Stimulated activated CD4-positive, alpha-beta T cell treated with anti-CD3 and anti-CD28 coated beads, Interleukin-4, amount 100 ng/mL, for 48 hours (primary cell): ENCODE data around the gene FAM131B.

ENCODE experiments used
- DNase-seq, 2 donors: peaks; one replicate each; pipeline ENCODE4 v3.0.0-alpha.2; 2020; ENCODE audit warnings: low read depth in 2 of 2

FAM131B gene

DNA sequence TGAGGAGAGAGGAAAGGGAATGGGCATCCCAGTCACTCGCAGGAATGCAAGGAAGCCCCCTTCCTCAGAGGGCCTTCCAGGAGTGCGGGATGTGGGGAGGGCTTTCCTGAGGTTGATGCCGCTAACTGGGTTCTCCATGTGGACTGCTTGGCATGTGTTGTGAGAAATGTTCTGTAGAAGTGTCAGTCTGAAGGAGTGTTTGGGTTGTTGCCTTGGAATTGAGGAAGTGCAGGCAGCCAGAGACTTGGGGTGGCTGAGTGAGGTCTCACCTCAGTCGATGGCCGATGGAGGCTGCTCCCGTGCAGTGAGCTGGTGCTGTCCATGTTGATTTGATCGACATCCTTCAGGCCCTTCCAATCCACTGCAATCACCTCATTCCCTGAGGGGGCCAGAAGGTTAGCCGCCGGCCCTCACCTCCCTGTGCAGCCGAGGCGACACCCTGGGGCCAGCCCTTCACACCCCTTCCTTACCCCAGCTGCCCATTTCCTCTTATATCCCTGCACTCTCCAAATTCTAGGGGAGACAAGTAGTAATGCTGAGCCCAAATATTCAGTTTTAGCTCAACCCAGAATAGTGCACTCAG is 2.7 kb downstream of the FAM131B start:
- DNase-seq: no peak

DNA sequence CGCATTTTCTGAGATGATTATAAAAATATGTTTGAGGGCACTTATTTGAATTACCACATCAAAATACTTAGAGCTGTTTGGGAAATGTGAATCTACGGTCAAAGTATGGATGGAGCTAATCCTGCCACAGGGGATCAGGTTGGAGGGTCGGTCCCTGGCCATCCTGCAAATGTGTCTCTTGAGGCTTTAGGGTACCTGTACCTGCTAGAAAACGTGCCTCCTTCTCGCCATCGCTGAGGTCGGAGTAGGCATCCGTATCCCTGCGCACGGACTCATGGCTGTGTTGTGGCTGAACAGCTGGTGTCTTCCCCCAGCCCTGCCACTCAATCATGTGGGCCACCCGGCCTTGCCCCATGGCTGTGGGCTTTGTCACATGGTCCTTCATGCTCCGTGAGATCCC is 3.9 kb downstream of the FAM131B start:
- no peak for DNase-seq

DNA sequence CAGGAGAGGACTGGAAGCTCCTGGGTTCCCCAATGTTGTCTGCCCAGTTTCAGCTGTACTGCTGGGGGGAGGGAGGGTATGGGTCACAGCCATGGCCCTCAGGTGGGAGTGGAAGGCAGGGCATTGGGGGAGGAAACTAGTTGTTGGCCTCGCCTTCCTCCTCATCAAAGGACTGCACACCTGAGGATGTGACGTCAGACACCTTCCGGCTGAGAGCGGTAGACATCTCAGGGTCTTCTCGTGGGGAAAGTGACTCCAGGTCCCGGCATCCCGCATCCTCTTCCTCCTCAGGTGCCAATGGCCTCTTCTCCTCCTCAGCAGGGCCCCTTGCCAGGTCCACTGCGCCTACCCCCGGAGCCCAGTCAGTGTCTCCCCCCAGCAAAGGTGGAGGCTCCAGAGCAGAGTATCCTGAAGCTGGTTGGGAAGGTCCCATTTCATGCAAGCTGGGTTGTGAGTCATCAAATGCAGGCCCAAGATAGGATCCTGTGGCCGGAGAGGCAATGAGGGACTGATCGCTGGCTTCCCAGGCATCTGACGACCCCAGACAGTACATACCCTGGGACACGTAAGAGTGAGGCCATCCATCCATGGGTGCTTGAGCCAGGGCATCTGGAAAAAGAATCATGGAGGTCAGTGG is 6.0 kb downstream of the FAM131B start:
- DNase-seq: no peak

DNA sequence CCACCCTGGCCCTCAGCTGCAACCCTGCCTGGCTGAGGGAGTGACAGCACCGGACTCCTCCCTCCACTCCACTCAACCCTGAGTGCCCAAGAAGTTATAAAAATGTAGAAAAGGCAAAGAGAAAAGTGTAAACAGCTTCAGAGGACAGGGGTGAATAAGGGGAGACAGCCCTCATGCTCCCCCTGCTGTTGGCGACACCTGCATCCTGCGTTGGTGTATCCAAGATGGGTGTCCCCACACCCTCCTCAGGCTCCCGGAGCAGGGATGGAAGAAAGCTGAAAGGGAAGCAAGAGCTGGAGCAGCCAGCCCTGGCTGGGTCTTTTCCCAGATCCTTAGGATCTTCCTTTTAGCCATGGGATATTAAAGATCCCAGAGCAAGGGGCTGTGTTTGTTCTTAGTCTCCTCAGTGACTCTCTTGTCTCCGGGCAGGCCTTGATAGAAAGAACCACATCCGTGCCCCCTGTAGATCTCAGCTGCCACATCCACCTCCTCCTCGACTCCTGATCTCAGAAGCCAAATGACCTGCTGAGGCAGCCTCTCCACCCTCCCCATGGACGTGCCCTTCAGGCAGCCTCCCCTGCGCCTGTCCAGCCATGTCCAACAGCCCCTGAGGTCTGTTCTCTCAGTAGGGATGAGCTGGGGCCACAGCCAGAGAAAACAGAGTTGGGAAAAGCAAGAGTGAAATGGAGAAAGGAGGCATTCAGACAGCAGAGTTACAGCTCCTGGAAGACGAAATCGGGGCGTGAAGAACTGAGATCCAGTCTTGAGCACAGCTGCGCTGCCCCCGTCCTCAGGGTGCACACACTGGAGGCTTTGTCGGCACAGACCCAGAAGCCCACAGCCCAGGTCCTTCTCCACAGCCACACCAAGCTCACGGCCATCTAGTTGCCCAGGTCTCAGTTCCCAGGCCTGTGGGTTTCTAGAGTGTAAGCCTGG is 6.8 kb downstream of the FAM131B start:
- DNase-seq: no peak

DNA sequence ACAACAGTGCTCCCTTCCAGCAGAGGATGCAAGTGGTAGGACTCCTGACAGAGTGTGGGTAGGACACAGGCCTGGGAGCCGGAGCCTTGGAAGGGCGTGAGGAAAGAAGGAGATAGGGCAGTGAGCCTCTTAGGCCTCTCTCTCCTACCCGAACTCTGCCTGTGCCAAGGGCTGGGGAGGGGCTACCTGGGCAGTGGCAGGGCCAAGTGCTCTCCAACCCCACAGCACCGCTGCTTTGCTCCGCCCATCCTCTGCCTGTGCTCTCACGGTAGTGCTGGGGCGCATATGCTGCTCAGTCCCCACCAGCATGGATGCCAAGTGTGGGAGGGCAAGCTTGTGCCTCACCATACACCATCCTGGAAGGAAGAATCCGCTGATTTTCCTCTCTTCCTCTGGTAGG is 7.5 kb downstream of the FAM131B start:
- DNase-seq: no peak

DNA sequence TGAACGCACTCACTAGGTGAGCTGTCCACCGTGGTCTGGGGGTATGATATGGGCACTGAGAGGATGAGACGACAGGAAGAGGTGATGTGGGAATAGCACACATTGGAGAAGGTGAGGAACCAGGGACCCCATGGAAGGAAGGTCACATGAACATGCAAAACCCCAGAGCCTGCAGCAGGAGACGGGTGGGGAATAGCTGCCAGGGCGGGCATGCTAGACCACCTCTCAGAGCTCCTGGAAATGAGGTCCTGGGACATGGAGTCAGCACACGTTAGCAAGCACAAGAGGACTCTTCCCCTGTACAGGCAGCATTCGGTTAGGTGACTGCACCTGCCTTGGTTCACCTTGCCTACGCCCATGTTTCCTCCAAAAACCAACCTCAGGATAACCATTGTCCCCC is 8.1 kb downstream of the FAM131B start:
- no peak for DNase-seq

DNA sequence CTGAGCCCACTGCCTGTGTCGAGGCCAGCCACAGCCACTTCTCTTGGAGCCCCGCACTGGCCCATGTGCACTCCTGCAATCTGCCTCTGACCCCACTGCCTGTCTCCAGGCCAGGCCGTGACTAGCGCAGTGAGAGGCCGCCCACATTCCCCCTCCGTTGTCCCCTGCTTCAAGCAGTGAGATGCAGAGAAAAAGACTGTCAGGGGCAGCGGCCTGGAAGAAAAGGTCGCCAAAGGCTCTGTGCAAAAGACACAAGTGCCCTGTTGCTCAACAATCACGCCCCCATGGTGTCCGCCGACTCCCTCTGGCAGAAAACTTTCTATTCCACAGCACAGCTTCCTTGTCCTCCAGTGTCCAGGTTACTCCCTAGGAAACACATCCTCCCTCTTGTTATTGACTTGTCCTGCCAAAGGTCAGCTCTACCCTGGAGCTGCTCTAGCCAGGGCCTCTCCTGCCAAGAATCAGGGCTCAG is 9.9 kb downstream of the FAM131B start:
- DNase-seq: no peak

DNA sequence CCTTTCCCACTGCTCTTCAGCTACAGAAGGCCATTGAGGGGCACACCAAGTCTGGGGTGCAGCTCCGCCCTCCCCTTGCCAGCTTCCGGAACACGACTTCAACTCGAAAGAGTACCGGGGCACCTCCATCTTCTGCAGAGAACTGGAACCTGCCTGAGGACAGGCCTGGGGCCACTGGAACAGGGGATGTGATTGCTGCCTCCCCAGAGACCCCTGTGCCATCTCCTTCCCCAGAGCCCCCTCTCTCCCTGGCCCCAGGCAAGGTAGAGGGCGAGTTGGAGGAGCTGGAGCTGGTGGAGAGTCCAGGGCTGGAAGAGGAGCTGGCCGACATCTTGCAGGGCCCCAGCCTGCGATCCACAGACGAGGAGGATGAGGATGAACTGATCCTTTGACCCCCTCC is 10.9 kb downstream of the FAM131B start:
- DNase-seq: no peak

DNA sequence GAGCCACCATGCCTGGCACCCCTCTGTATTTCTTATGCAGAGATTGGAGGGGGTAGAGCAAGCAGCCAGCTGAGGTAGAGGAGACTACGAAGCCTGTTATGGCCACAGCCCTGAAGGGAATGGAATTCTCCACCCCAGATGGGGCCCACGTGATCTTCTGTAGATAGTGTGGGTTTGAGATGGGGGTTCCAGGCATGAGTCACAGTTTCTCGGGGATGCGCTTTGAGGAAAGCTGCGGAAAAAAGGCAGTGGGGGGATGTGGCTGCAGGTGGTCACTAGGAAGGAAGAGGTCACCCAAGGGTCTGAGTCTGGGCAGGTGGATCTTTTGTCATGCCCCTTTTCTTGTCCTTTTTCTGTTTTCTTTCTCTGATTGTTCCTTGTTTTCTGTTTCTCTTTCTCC is 11.5 kb downstream of the FAM131B start:
- DNase-seq: no peak

DNA sequence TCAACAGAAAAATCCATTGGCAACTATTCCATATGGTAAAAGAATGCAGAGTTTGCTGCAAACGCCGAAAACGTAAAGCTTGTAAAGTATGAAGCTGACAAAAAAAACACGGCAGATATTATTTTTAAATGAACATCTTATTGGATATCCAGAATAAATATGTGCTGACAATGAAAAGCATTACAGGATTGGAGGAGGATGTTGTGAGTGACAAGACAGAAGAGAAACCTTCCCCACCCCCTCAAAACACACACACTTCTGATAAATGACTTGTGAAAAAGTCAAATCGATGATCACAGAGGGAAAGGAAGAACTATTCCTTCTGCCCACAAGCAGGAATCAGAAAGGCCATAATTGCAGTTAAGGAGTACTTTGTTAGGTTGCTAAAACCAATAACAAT is 14.6 kb downstream of the FAM131B start:
- DNase-seq: no peak

DNA sequence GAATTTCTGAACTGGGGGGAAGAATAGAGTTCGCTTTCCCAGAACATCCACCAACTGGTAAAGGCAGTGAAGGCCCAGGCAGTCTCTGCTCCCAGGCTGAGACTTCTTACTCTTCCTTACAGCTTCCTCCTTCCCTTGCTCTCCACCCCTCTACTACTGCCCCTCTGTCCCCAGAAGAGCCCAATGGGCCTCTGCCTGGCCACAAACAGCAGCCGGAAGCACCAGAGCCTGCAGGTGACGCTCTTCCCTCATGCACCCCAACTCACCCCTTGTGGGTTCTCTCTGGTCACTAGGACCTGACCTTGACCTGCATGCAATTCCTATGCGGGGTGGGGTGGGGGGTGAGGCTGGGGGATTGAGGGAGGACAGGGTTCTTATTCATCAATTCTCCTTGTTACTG is 16.5 kb downstream of the FAM131B start:
- DNase-seq: no peak

DNA sequence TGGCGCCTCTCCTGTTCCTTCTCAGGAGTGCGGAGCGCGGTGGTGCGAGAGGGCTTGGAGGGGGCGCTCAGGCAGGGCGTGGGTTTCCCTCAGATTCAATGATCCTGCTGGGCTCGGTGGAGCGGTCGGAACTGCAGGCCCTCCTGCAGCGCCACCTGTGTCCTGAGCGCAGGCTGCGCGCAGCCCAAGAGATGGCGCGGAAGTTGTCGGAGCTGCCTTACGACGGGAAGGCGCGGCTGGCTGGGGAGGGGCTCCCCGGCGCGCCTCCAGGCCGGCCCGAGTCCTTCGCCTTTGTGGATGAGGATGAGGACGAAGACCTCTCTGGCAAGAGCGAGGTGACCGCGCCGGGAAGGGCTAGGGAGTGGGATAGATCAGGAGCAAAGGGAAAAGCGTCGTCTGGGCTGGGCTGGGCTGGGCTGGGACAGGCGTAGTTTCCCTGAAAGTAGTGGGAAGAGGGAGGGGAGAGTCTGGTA is 17.0 kb downstream of the FAM131B start:
- peak; percentile 45 to 55 for DNase-seq

DNA sequence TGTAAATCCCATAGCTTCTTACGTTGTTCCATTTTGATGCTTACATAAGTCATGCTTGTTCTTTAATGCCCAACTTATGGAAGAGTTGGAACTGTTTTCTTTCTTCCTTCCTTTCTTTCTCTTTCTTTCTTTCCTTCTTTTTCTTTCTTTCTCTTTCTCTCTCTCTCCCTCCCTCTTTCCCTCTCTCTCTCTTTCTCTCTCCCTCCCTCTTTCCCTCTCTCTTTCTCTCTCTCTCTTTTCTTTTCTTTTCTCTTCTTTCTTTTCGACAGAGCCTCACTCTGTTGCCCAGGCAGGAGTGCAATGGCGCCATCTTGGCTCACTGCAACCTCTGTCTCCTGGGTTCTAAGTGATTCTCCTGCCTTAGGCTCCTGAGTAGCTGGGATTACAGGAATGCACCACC is 18.9 kb downstream of the FAM131B start:
- no peak for DNase-seq

DNA sequence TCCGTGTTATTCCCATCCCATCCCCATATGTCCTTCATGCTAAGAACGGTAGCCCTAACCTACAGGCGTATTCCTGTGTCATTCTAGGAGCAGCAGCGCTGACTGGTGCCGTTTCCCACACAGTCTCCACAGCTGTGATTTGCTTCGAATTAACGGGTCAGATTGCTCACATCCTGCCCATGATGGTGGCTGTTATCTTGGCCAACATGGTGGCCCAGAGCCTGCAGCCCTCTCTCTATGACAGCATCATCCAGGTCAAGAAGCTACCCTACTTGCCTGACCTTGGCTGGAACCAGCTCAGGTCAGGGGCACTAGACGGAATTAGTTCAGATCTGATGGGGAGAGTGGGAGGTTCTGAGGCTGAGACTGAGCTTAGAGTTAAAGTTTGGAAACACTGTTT is 20.7 kb downstream of the FAM131B start:
- DNase-seq: no peak

DNA sequence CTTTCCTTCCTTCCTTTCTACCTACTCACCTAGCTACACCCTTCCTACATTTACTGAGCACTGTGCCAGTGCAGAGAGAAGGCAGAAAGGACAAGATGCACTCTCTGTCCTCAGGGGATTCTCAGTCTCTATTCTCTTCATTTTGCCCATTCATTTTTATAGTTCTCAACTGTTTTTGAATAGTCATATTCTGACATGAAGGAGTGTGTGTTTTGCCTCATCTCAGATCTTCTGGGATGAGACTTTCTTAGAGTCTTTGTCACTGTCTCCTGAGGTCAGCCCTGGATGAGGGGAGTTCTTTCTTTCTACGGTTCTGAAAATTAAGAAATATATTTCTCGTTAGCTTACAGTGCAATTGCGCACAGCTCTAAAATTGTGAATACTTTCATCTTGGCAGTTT is 25.3 kb downstream of the FAM131B start:
- DNase-seq: no peak

DNA sequence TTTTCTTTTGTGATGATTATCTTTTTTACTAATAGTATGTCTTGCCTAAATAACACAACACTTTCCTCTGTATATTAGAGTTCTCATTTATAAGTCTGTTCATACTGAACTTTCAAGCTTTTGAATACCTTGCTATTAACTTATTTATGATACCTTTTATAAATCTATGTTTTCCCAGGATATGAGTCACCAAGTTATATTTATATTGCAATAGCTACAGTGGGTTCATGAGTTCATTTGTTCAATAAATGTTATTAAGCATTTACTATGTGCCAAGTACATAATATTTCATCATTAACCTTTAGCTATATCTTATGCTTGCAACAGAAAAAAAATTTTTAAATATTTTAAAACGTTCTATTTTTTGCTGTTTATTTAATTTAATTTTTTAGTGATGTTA is 28.3 kb downstream of the FAM131B start:
- no peak for DNase-seq

DNA sequence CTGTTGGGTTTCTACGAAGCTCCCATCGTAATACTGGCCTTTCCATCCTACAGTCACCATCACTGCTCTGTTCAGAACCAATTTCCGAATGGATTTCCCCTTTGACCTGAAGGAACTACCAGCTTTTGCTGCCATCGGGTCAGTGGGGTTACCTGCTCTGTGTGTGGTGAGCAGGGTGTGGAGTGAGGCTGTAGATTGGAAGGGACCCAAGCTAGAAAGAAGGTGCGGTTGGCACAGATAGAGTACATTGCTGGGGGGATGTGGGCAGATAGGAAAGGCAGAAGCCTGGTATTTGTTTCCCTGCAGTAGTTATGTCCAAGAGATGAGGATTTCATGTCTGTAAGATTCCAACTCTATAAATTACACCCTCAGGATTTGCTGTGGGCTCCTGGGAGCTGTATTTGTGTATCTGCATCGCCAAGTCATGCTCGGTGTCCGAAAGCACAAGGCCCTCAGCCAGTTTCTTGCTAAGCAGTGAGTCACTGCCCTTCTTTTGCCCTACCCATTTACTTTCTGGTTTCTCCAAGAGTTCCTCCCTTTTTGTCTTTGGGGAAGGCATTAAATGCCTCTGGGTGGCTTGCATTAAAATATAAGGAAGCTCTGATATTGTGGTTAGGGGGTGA is 31.2 kb downstream of the FAM131B start:
- no peak for DNase-seq

DNA sequence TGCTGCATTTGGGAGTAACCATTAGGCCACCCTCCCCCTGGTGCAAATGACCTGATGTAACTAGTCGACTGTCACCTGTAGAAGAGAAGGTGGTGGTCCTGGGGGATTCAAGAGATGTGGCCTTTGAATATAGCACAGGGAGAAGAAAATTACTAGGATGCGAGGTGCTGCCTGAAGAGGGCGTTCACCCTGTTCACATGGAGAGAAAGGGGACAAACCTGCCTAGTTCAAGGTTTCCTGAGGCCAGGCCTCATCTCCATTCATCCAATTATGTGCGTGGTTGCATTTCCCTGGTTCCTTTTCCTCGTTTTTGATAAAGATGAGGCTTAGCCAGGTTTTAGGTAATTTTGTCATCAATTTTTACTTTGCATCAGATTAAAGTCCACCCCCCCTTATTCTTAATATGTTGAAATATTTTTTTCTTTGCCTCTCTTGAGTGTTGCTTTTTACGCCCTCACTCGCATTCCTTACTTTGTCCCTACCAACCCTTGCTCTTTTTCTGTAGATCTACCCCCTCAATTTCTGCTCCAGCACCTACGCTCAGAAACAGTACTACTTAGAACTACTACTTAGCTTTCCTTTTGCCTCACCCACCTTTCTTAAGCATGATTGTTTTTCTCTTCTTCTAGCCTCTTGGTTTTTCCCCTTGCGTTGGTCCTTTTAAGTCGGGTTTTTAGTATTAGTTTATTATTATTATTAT is 32.9 kb downstream of the FAM131B start:
- DNase-seq: no peak

DNA sequence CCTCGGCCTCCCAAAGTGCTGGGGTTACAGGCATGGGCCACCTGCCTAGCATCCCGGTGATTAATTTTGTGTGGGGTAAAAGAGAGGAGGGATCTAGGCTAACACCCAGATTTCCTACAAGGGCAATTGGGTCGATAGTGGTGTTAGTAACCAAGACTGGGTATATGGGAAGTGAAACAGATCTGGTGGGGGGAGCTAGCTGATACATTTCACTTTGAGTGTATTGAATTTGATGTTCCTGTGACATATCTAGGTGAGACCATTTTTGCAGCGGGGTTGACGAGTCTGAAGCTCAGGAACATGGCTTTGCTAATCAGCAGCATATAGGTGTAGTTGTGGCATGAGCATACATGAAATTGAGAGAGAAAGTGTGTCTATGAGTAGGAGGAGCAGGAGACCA is 34.6 kb downstream of the FAM131B start:
- no peak for DNase-seq

DNA sequence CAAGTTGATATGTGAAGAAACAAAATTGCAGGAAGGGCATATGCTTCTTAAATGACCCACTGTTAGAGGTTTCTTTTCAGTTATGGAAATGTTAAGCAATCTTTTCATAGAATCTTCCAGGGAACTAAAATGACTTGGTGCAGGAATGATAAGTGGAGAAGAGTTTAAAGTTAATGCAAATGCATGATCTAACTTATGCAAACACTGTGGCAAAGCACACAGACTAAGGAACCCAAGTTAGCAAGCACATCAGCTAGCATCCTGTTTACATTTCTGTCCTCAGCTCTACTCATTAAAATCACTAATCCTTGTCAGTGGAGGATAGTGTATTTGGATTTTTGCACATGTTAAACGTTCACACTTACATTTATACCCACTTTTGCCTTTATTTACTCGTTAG is 37.3 kb downstream of the FAM131B start:
- DNase-seq: no peak

DNA sequence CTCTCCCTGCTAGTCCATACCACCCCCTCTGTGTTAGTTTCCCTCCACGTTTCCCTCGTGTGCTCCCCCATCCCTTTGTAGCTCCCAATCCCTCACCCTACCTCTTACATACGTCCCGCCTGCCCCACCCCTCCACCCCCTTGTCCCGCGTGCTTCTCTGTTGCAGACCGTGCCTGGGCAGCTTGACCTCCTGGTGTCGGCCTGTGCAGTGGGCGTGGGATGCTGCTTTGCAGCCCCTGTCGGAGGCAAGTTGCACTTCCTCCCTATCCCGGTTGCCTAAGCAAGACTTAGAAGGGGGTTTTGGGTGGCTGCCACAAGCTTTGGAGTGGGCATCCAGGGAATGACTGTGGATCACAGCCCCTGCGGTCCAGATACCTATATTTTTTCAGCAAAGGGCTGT is 38.9 kb downstream of the FAM131B start:
- no peak for DNase-seq
